Measurements from ENCODE around the gene C1orf53.

Gene C1orf53

GRCh38 chr1:197915862-197916499 lies 13.6 kb downstream of the C1orf53 start:
- Histone ChIP-seq H3K9me3 (ENCODE audit: control insufficient read depth, low read length) (peaks cover 6% of the 10 kb centered on the region), H3K27me3 (replicated peaks; ENCODE audit: control insufficient read depth, insufficient read depth, low read length) (peaks cover 98% of the 10 kb centered on the region), H3K9ac (ENCODE audit: low read length) (no peak overlapping the region), H3K4me1 (ENCODE audit: control insufficient read depth, insufficient read depth, low read length) (peaks cover 32% of the 10 kb centered on the region), H3K36me3 (ENCODE audit: control insufficient read depth, insufficient read depth, low read length, severe bottlenecking) (no peaks in the 10 kb centered on the region), H3K4me3 (ENCODE audit: low read length) (peak overlapping the region; percentile 63)
- DNase-seq (ENCODE audit: low read depth): peak; percentile 89

GRCh38 chr1:197916500-197916983 lies 14.1 kb downstream of the C1orf53 start:
- Histone ChIP-seq H3K4me1 (ENCODE audit: control insufficient read depth, insufficient read depth, low read length) (peaks cover 34% of the 10 kb centered on the region), H3K9me3 (ENCODE audit: control insufficient read depth, low read length) (peaks cover 10% of the 10 kb centered on the region), H3K4me3 (ENCODE audit: low read length) (peak overlapping the region; percentile 73), H3K9ac (ENCODE audit: low read length) (no peak overlapping the region), H3K36me3 (ENCODE audit: control insufficient read depth, insufficient read depth, low read length, severe bottlenecking) (no peaks in the 10 kb centered on the region), H3K27me3 (replicated peaks; ENCODE audit: control insufficient read depth, insufficient read depth, low read length) (peaks cover 98% of the 10 kb centered on the region)
- peak; percentile 38 for DNase-seq (ENCODE audit: low read depth)

GRCh38 chr1:197917805-197918651 lies 15.6 kb downstream of the C1orf53 start:
- peak; percentile 66 for DNase-seq (ENCODE audit: low read depth)
- Histone ChIP-seq H3K4me1 (ENCODE audit: control insufficient read depth, insufficient read depth, low read length) (peaks cover 23% of the 10 kb centered on the region), H3K4me3 (ENCODE audit: low read length) (peak overlapping the region; percentile 73), H3K27me3 (replicated peaks; ENCODE audit: control insufficient read depth, insufficient read depth, low read length) (peaks cover 95% of the 10 kb centered on the region), H3K36me3 (ENCODE audit: control insufficient read depth, insufficient read depth, low read length, severe bottlenecking) (no peaks in the 10 kb centered on the region), H3K9me3 (ENCODE audit: control insufficient read depth, low read length) (peaks cover 10% of the 10 kb centered on the region), H3K9ac (ENCODE audit: low read length) (no peak overlapping the region)

- H3K27me3 ChIP-seq (replicated peaks; ENCODE audit: control insufficient read depth, insufficient read depth, low read length): peaks cover 87% of the 10 kb centered on the region
- no peak overlapping the region for H3K9ac ChIP-seq (ENCODE audit: low read length)
- H3K9me3 ChIP-seq (ENCODE audit: control insufficient read depth, low read length): peaks cover 10% of the 10 kb centered on the region
- H3K4me3 ChIP-seq (ENCODE audit: low read length): no peak overlapping the region
- DNase-seq (ENCODE audit: low read depth): no peak
- H3K4me1 ChIP-seq (ENCODE audit: control insufficient read depth, insufficient read depth, low read length): peaks cover 23% of the 10 kb centered on the region
- H3K36me3 ChIP-seq (ENCODE audit: control insufficient read depth, insufficient read depth, low read length, severe bottlenecking): no peaks in the 10 kb centered on the region
These were observed 16.4 kb downstream of the C1orf53 start for GRCh38 chr1:197918807-197919345.

GRCh38 chr1:197919346-197920066 lies 17.1 kb downstream of the C1orf53 start:
- no peak overlapping the region for H3K4me3 ChIP-seq (ENCODE audit: low read length)
- H3K27me3 ChIP-seq (replicated peaks; ENCODE audit: control insufficient read depth, insufficient read depth, low read length): peaks cover 80% of the 10 kb centered on the region
- DNase-seq (ENCODE audit: low read depth): no peak
- no peak overlapping the region for H3K9ac ChIP-seq (ENCODE audit: low read length)
- H3K36me3 ChIP-seq (ENCODE audit: control insufficient read depth, insufficient read depth, low read length, severe bottlenecking): no peaks in the 10 kb centered on the region
- H3K4me1 ChIP-seq (ENCODE audit: control insufficient read depth, insufficient read depth, low read length): peaks cover 23% of the 10 kb centered on the region
- peaks cover 10% of the 10 kb centered on the region for H3K9me3 ChIP-seq (ENCODE audit: control insufficient read depth, low read length)

- no peak for DNase-seq (ENCODE audit: low read depth)
- peaks cover 10% of the 10 kb centered on the region for H3K9me3 ChIP-seq (ENCODE audit: control insufficient read depth, low read length)
- H3K27me3 ChIP-seq (replicated peaks; ENCODE audit: control insufficient read depth, insufficient read depth, low read length): peaks cover 75% of the 10 kb centered on the region
- H3K9ac ChIP-seq (ENCODE audit: low read length): no peak overlapping the region
- no peak overlapping the region for H3K4me3 ChIP-seq (ENCODE audit: low read length)
- no peaks in the 10 kb centered on the region for H3K36me3 ChIP-seq (ENCODE audit: control insufficient read depth, insufficient read depth, low read length, severe bottlenecking)
- peaks cover 23% of the 10 kb centered on the region for H3K4me1 ChIP-seq (ENCODE audit: control insufficient read depth, insufficient read depth, low read length)
These were observed 17.6 kb downstream of the C1orf53 start for GRCh38 chr1:197920067-197920396.

- no peak for DNase-seq (ENCODE audit: low read depth)
- Histone ChIP-seq H3K9ac (ENCODE audit: low read length) (no peak overlapping the region), H3K36me3 (ENCODE audit: control insufficient read depth, insufficient read depth, low read length, severe bottlenecking) (no peaks in the 10 kb centered on the region), H3K27me3 (replicated peaks; ENCODE audit: control insufficient read depth, insufficient read depth, low read length) (peaks cover 70% of the 10 kb centered on the region), H3K9me3 (ENCODE audit: control insufficient read depth, low read length) (peaks cover 10% of the 10 kb centered on the region), H3K4me1 (ENCODE audit: control insufficient read depth, insufficient read depth, low read length) (peaks cover 21% of the 10 kb centered on the region), H3K4me3 (ENCODE audit: low read length) (no peak overlapping the region)
These were observed 18.1 kb downstream of the C1orf53 start for GRCh38 chr1:197920414-197921117.

- Histone ChIP-seq H3K9ac (ENCODE audit: low read length) (no peak overlapping the region), H3K4me3 (ENCODE audit: low read length) (no peak overlapping the region), H3K4me1 (ENCODE audit: control insufficient read depth, insufficient read depth, low read length) (peaks cover 13% of the 10 kb centered on the region), H3K36me3 (ENCODE audit: control insufficient read depth, insufficient read depth, low read length, severe bottlenecking) (no peaks in the 10 kb centered on the region), H3K27me3 (replicated peaks; ENCODE audit: control insufficient read depth, insufficient read depth, low read length) (peaks cover 61% of the 10 kb centered on the region), H3K9me3 (ENCODE audit: control insufficient read depth, low read length) (peaks cover 10% of the 10 kb centered on the region)
- DNase-seq (ENCODE audit: low read depth): no peak
These were observed 19.0 kb downstream of the C1orf53 start for GRCh38 chr1:197921235-197922069.

GRCh38 chr1:197922070-197922390 lies 19.6 kb downstream of the C1orf53 start:
- Histone ChIP-seq H3K27me3 (replicated peaks; ENCODE audit: control insufficient read depth, insufficient read depth, low read length) (peaks cover 55% of the 10 kb centered on the region), H3K9ac (ENCODE audit: low read length) (no peak overlapping the region), H3K4me1 (ENCODE audit: control insufficient read depth, insufficient read depth, low read length) (peaks cover 11% of the 10 kb centered on the region), H3K4me3 (ENCODE audit: low read length) (no peak overlapping the region), H3K36me3 (ENCODE audit: control insufficient read depth, insufficient read depth, low read length, severe bottlenecking) (no peaks in the 10 kb centered on the region), H3K9me3 (ENCODE audit: control insufficient read depth, low read length) (peaks cover 10% of the 10 kb centered on the region)
- DNase-seq (ENCODE audit: low read depth): no peak

- Histone ChIP-seq H3K4me3 (ENCODE audit: low read length) (no peak overlapping the region), H3K27me3 (replicated peaks; ENCODE audit: control insufficient read depth, insufficient read depth, low read length) (peaks cover 52% of the 10 kb centered on the region), H3K4me1 (ENCODE audit: control insufficient read depth, insufficient read depth, low read length) (peaks cover 3% of the 10 kb centered on the region), H3K9ac (ENCODE audit: low read length) (no peak overlapping the region), H3K9me3 (ENCODE audit: control insufficient read depth, low read length) (peaks cover 10% of the 10 kb centered on the region), H3K36me3 (ENCODE audit: control insufficient read depth, insufficient read depth, low read length, severe bottlenecking) (no peaks in the 10 kb centered on the region)
- no peak for DNase-seq (ENCODE audit: low read depth)
These were observed 20.6 kb downstream of the C1orf53 start for GRCh38 chr1:197923038-197923437.
